ENCODE data around the gene MLLT1.

MLLT1 gene

GRCh38 chr19:6172074-6172863 is 107.5 kb downstream of the MLLT1 start:
- H3K23ac ChIP-seq (ENCODE audit: low read depth, low read length, poor library complexity) = no peak overlapping the region
- no peak overlapping the region for H3K4ac ChIP-seq (ENCODE audit: low read length)
- no CpG with 5 or more reads among the region's 3 CpGs for WGBS, 2 donors (ENCODE audit: extremely low coverage in 2 of 2, insufficient read length in 2 of 2, insufficient replicate concordance in 1 of 2)
- DNase-seq (ENCODE audit: low spot score) = no peak
- H2BK5ac ChIP-seq (ENCODE audit: low read length) = no peak overlapping the region
- H4K8ac ChIP-seq (ENCODE audit: low read depth, low read length) = no peak overlapping the region
- H3K4me2 ChIP-seq (ENCODE audit: insufficient read depth, low read length, poor library complexity, severe bottlenecking) = no peak overlapping the region
- no peak overlapping the region for H2AFZ ChIP-seq (ENCODE audit: low read length)
- H3K79me1 ChIP-seq (ENCODE audit: low read depth, low read length) = no peaks in the 10 kb centered on the region
- H3K14ac ChIP-seq (ENCODE audit: low read length) = no peak overlapping the region
- H3K9me3 ChIP-seq (replicated peaks in 1 of 2; ENCODE audit: control insufficient read depth in 2 of 2, insufficient read depth in 1 of 2, low read depth in 1 of 2, low read length in 2 of 2) = peaks cover 8 to 21% of the 10 kb centered on the region in 2 donors
- H2BK15ac ChIP-seq (ENCODE audit: low read length) = no peak overlapping the region
- no peak overlapping the region for H2BK120ac ChIP-seq (ENCODE audit: low read depth, low read length)
- no peak overlapping the region for H2AK5ac ChIP-seq (ENCODE audit: low read depth, low read length)
- H2BK12ac ChIP-seq (ENCODE audit: low read length) = no peak overlapping the region
- no peaks in the 10 kb centered on the region for H3K4me1 ChIP-seq (ENCODE audit: control insufficient read depth in 2 of 2, insufficient read depth in 1 of 2, low read depth in 1 of 2, low read length in 2 of 2)
- no peaks in the 10 kb centered on the region for H3K36me3 ChIP-seq (replicated peaks in 1 of 2; ENCODE audit: control insufficient read depth in 2 of 2, insufficient read depth in 2 of 2, low read length in 2 of 2)
- no peak overlapping the region for H3K4me3 ChIP-seq (ENCODE audit: low read length in 2 of 2)
- H4K91ac ChIP-seq (ENCODE audit: low read depth, low read length, poor library complexity) = no peak overlapping the region
- H3K27me3 ChIP-seq (ENCODE audit: control insufficient read depth in 3 of 3, insufficient read depth in 3 of 3, low read depth in 1 of 3, low read length in 3 of 3) = no peaks in the 10 kb centered on the region
- H3K9ac ChIP-seq (ENCODE audit: low read depth, low read length, poor library complexity) = no peak overlapping the region
- no peak overlapping the region for H3K27ac ChIP-seq (replicated peaks; ENCODE audit: low read length)
- H3K18ac ChIP-seq (ENCODE audit: low read length) = no peak overlapping the region

GRCh38 chr19:6167115-6167514 is 112.7 kb downstream of the MLLT1 start:
- Histone ChIP-seq H3K23ac (ENCODE audit: low read depth, low read length, poor library complexity) (no peak overlapping the region), H3K27ac (replicated peaks; ENCODE audit: low read length) (no peak overlapping the region), H3K27me3 (ENCODE audit: control insufficient read depth in 3 of 3, insufficient read depth in 3 of 3, low read depth in 1 of 3, low read length in 3 of 3) (no peaks in the 10 kb centered on the region), H2AK5ac (ENCODE audit: low read depth, low read length) (no peak overlapping the region), H4K8ac (ENCODE audit: low read depth, low read length) (no peak overlapping the region), H3K4me3 (ENCODE audit: low read length in 2 of 2) (no peak overlapping the region), H4K91ac (ENCODE audit: low read depth, low read length, poor library complexity) (no peak overlapping the region), H2BK120ac (ENCODE audit: low read depth, low read length) (no peak overlapping the region), H2BK12ac (ENCODE audit: low read length) (no peak overlapping the region), H3K9me3 (replicated peaks in 1 of 2; ENCODE audit: control insufficient read depth in 2 of 2, insufficient read depth in 1 of 2, low read depth in 1 of 2, low read length in 2 of 2) (peaks cover 4 to 16% of the 10 kb centered on the region in 2 donors), H2BK5ac (ENCODE audit: low read length) (no peak overlapping the region), H3K36me3 (replicated peaks in 1 of 2; ENCODE audit: control insufficient read depth in 2 of 2, insufficient read depth in 2 of 2, low read length in 2 of 2) (no peaks in the 10 kb centered on the region), H3K14ac (ENCODE audit: low read length) (no peak overlapping the region), H3K4me2 (ENCODE audit: insufficient read depth, low read length, poor library complexity, severe bottlenecking) (no peak overlapping the region), H3K4ac (ENCODE audit: low read length) (no peak overlapping the region), H3K79me1 (ENCODE audit: low read depth, low read length) (no peaks in the 10 kb centered on the region), H3K9ac (ENCODE audit: low read depth, low read length, poor library complexity) (no peak overlapping the region), H2BK15ac (ENCODE audit: low read length) (no peak overlapping the region), H2AFZ (ENCODE audit: low read length) (no peak overlapping the region), H3K4me1 (ENCODE audit: control insufficient read depth in 2 of 2, insufficient read depth in 1 of 2, low read depth in 1 of 2, low read length in 2 of 2) (no peaks in the 10 kb centered on the region), H3K18ac (ENCODE audit: low read length) (no peak overlapping the region)
- no peak for DNase-seq (ENCODE audit: low spot score)
- WGBS, 2 donors (ENCODE audit: extremely low coverage in 2 of 2, insufficient read length in 2 of 2, insufficient replicate concordance in 1 of 2) = no CpG with 5 or more reads among the region's 1 CpG

- DNase-seq (ENCODE audit: low spot score) = no peak
- no peak overlapping the region for H3K9ac ChIP-seq (ENCODE audit: low read depth, low read length, poor library complexity)
- no peak overlapping the region for H4K91ac ChIP-seq (ENCODE audit: low read depth, low read length, poor library complexity)
- H3K4me1 ChIP-seq (ENCODE audit: control insufficient read depth in 2 of 2, insufficient read depth in 1 of 2, low read depth in 1 of 2, low read length in 2 of 2) = no peaks in the 10 kb centered on the region
- H2AFZ ChIP-seq (ENCODE audit: low read length) = no peak overlapping the region
- no peak overlapping the region for H3K4ac ChIP-seq (ENCODE audit: low read length)
- H3K14ac ChIP-seq (ENCODE audit: low read length) = no peak overlapping the region
- H3K27ac ChIP-seq (replicated peaks; ENCODE audit: low read length) = no peak overlapping the region
- no peak overlapping the region for H2BK15ac ChIP-seq (ENCODE audit: low read length)
- no peaks in the 10 kb centered on the region for H3K27me3 ChIP-seq (ENCODE audit: control insufficient read depth in 3 of 3, insufficient read depth in 3 of 3, low read depth in 1 of 3, low read length in 3 of 3)
- no CpG with 5 or more reads among the region's 5 CpGs for WGBS, 2 donors (ENCODE audit: extremely low coverage in 2 of 2, insufficient read length in 2 of 2, insufficient replicate concordance in 1 of 2)
- no peak overlapping the region for H3K4me2 ChIP-seq (ENCODE audit: insufficient read depth, low read length, poor library complexity, severe bottlenecking)
- peaks cover 8 to 10% of the 10 kb centered on the region in 2 donors for H3K9me3 ChIP-seq (replicated peaks in 1 of 2; ENCODE audit: control insufficient read depth in 2 of 2, insufficient read depth in 1 of 2, low read depth in 1 of 2, low read length in 2 of 2)
- H2AK5ac ChIP-seq (ENCODE audit: low read depth, low read length) = no peak overlapping the region
- H3K18ac ChIP-seq (ENCODE audit: low read length) = no peak overlapping the region
- H2BK120ac ChIP-seq (ENCODE audit: low read depth, low read length) = no peak overlapping the region
- H4K8ac ChIP-seq (ENCODE audit: low read depth, low read length) = no peak overlapping the region
- no peaks in the 10 kb centered on the region for H3K79me1 ChIP-seq (ENCODE audit: low read depth, low read length)
- H3K23ac ChIP-seq (ENCODE audit: low read depth, low read length, poor library complexity) = no peak overlapping the region
- no peak overlapping the region for H2BK12ac ChIP-seq (ENCODE audit: low read length)
- no peak overlapping the region for H2BK5ac ChIP-seq (ENCODE audit: low read length)
- no peaks in the 10 kb centered on the region for H3K36me3 ChIP-seq (replicated peaks in 1 of 2; ENCODE audit: control insufficient read depth in 2 of 2, insufficient read depth in 2 of 2, low read length in 2 of 2)
- H3K4me3 ChIP-seq (ENCODE audit: low read length in 2 of 2) = no peak overlapping the region
Measured at GRCh38 chr19:6164906-6165531, 114.8 kb downstream of the MLLT1 start.

GRCh38 chr19:6161271-6161850 is 118.4 kb downstream of the MLLT1 start:
- Histone ChIP-seq H3K18ac (ENCODE audit: low read length) (no peak overlapping the region), H3K9me3 (replicated peaks in 1 of 2; ENCODE audit: control insufficient read depth in 2 of 2, insufficient read depth in 1 of 2, low read depth in 1 of 2, low read length in 2 of 2) (peaks cover 2 to 9% of the 10 kb centered on the region in 2 donors), H3K4me1 (ENCODE audit: control insufficient read depth in 2 of 2, insufficient read depth in 1 of 2, low read depth in 1 of 2, low read length in 2 of 2) (no peaks in the 10 kb centered on the region), H2AK5ac (ENCODE audit: low read depth, low read length) (no peak overlapping the region), H3K27me3 (ENCODE audit: control insufficient read depth in 3 of 3, insufficient read depth in 3 of 3, low read depth in 1 of 3, low read length in 3 of 3) (no peaks in the 10 kb centered on the region), H3K4me2 (ENCODE audit: insufficient read depth, low read length, poor library complexity, severe bottlenecking) (no peak overlapping the region), H2BK12ac (ENCODE audit: low read length) (no peak overlapping the region), H3K4me3 (ENCODE audit: low read length in 2 of 2) (no peak overlapping the region), H3K4ac (ENCODE audit: low read length) (no peak overlapping the region), H3K36me3 (replicated peaks in 1 of 2; ENCODE audit: control insufficient read depth in 2 of 2, insufficient read depth in 2 of 2, low read length in 2 of 2) (no peaks in the 10 kb centered on the region), H2BK15ac (ENCODE audit: low read length) (no peak overlapping the region), H3K9ac (ENCODE audit: low read depth, low read length, poor library complexity) (no peak overlapping the region), H2BK5ac (ENCODE audit: low read length) (no peak overlapping the region), H2BK120ac (ENCODE audit: low read depth, low read length) (no peak overlapping the region), H3K27ac (replicated peaks; ENCODE audit: low read length) (no peak overlapping the region), H3K23ac (ENCODE audit: low read depth, low read length, poor library complexity) (no peak overlapping the region), H3K79me1 (ENCODE audit: low read depth, low read length) (no peaks in the 10 kb centered on the region), H4K91ac (ENCODE audit: low read depth, low read length, poor library complexity) (no peak overlapping the region), H2AFZ (ENCODE audit: low read length) (no peak overlapping the region), H4K8ac (ENCODE audit: low read depth, low read length) (no peak overlapping the region), H3K14ac (ENCODE audit: low read length) (no peak overlapping the region)
- no CpG with 5 or more reads among the region's 8 CpGs for WGBS, 2 donors (ENCODE audit: extremely low coverage in 2 of 2, insufficient read length in 2 of 2, insufficient replicate concordance in 1 of 2)
- DNase-seq (ENCODE audit: low spot score) = no peak
